Esophagus muscularis mucosa (tissue), 3 donors: ENCODE data around the gene PKP4.
"Not testable (repeated sequence)": the region's sequence is repeated elsewhere in the genome, so short reads cannot be mapped to it uniquely, and the experiment has no call there.

ENCODE experiments used
- POLR2A ChIP-seq: fragments of 450-650 bp; IDR thresholded peaks from one replicate; pipeline ENCODE4 v1.6.1; 2017; ENCODE audit warnings: antibody characterized with exemption, moderate library complexity, mild to moderate bottlenecking, low read depth
- POLR2AphosphoS5 ChIP-seq, 2 donors: sonication (generic); formaldehyde crosslinking; IDR thresholded peaks; one replicate each; pipeline ENCODE4 v1.6.1; 2017; ENCODE audit warnings: antibody characterized with exemption in 2 of 2
- TF ChIP-seq, protein P1 (sequence below), 3 experiments: fragments of 200-600 bp in 2 of 3; fragments of 450-650 bp in 1 of 3; sonication (generic) in 2 of 3; IDR thresholded peaks; one replicate each; pipeline ENCODE4 v1.5.1; 2017 to 2019; ENCODE audit warnings: antibody characterized with exemption in 3 of 3, mild to moderate bottlenecking in 2 of 3, moderate library complexity in 1 of 3

- TF ChIP-seq, protein P1, sequence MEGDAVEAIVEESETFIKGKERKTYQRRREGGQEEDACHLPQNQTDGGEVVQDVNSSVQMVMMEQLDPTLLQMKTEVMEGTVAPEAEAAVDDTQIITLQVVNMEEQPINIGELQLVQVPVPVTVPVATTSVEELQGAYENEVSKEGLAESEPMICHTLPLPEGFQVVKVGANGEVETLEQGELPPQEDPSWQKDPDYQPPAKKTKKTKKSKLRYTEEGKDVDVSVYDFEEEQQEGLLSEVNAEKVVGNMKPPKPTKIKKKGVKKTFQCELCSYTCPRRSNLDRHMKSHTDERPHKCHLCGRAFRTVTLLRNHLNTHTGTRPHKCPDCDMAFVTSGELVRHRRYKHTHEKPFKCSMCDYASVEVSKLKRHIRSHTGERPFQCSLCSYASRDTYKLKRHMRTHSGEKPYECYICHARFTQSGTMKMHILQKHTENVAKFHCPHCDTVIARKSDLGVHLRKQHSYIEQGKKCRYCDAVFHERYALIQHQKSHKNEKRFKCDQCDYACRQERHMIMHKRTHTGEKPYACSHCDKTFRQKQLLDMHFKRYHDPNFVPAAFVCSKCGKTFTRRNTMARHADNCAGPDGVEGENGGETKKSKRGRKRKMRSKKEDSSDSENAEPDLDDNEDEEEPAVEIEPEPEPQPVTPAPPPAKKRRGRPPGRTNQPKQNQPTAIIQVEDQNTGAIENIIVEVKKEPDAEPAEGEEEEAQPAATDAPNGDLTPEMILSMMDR (IDR thresholded peaks at IDR 0.05) = not testable (repeated sequence)
- not testable (repeated sequence) for TF ChIP-seq POLR2A; POLR2AphosphoS5 (IDR thresholded peaks at IDR 0.05)
Observed at GRCh38 chr2:158473300-158473699, 16.5 kb downstream of the PKP4 start.
